HG03175 (cell line): ENCODE data around the gene KIF15.
"Not testable (repeated sequence)": the region's sequence is repeated elsewhere in the genome, so short reads cannot be mapped to it uniquely, and the experiment has no call there.

ENCODE experiments used
- ATAC-seq: cut with Tn5 transposase; IDR thresholded peaks from one replicate; pipeline ENCODE4 v1.9.1; 2021; ENCODE audit warnings: mild to moderate bottlenecking, moderate library complexity; ENCODE audit not compliant: unreplicated experiment

The KIF15 gene

GRCh38 chr3:44825264-44825925 is 63.8 kb downstream of the KIF15 start:
- ATAC-seq = no peak

- ATAC-seq = no peak
Measured at GRCh38 chr3:44827196-44827595, 65.6 kb downstream of the KIF15 start.

- no peak for ATAC-seq
Measured at GRCh38 chr3:44831232-44831631, 69.6 kb downstream of the KIF15 start.

- no peak for ATAC-seq
Measured at GRCh38 chr3:44832032-44832431, 70.4 kb downstream of the KIF15 start.

- no peak for ATAC-seq
Measured at GRCh38 chr3:44832965-44833364, 71.4 kb downstream of the KIF15 start.

- no peak for ATAC-seq
Measured at GRCh38 chr3:44833394-44833793, 71.8 kb downstream of the KIF15 start.

GRCh38 chr3:44835684-44836083 is 74.1 kb downstream of the KIF15 start:
- ATAC-seq = no peak

- ATAC-seq = no peak
Measured at GRCh38 chr3:44842376-44842775, 80.8 kb downstream of the KIF15 start.

- ATAC-seq = no peak
Measured at GRCh38 chr3:44845528-44846520, 84.2 kb downstream of the KIF15 start.

GRCh38 chr3:44848634-44849033 is 87.0 kb downstream of the KIF15 start:
- ATAC-seq = no peak

- ATAC-seq = not testable (repeated sequence)
Measured at GRCh38 chr3:44856663-44857062, 95.1 kb downstream of the KIF15 start.

- ATAC-seq = no peak
Measured at GRCh38 chr3:44860117-44860516, 98.5 kb downstream of the KIF15 start.

- peak; percentile 93 for ATAC-seq
Measured at GRCh38 chr3:44861412-44862225, 100.0 kb downstream of the KIF15 start, which contains the start of gene TMEM42. TMEM42 (plus strand) TSS chr3:44861912; CDS start chr3:44861925, 13 bp downstream.

GRCh38 chr3:44862226-44862637 is 100.6 kb downstream of the KIF15 start:
- ATAC-seq = peak; percentile 38

GRCh38 chr3:44865272-44866035 is 103.9 kb downstream of the KIF15 start:
- ATAC-seq = no peak

- ATAC-seq = no peak
Measured at GRCh38 chr3:44867421-44868111, 106.0 kb downstream of the KIF15 start.

GRCh38 chr3:44870375-44871061 is 108.9 kb downstream of the KIF15 start:
- no peak for ATAC-seq

GRCh38 chr3:44874308-44874707 is 112.7 kb downstream of the KIF15 start, which contains the start of gene TGM4:
TGM4 (plus strand) TSS chr3:44874608; CDS start chr3:44874679, 71 bp downstream.
- no peak for ATAC-seq

- ATAC-seq = no peak
Measured at GRCh38 chr3:44875596-44875995, 114.0 kb downstream of the KIF15 start.
